HL-60 (cell line): ENCODE results near the gene UBE2E2.

Source experiments
- DNase-seq, 2 experiments: peaks; one replicate each; pipeline ENCODE4 v3.0.0-alpha.2; 2010 to 2020; ENCODE audit warnings: low read depth in 1 of 2, low spot score in 1 of 2
- H3K27ac ChIP-seq: fragments of 250-450 bp; sonication (Bioruptor Pico); replicated peaks from 2 replicates; pipeline ENCODE4 v1.5.1; 2020; ENCODE audit warnings: mild to moderate bottlenecking, moderate library complexity
- H3K27me3 ChIP-seq: fragments of 250-450 bp; sonication (Bioruptor Pico); 2 replicates; pipeline ENCODE4 v1.5.1; 2021; ENCODE audit warnings: mild to moderate bottlenecking, moderate library complexity; ENCODE audit not compliant: insufficient read depth, poor library complexity, severe bottlenecking
- H3K4me3 ChIP-seq: replicated peaks from 2 replicates; pipeline ENCODE4 v1.5.1; 2011; ENCODE audit warnings: mild to moderate bottlenecking, control low read depth, low read length; ENCODE audit not compliant: insufficient read depth
- GABPA ChIP-seq: IDR thresholded peaks from 2 replicates; pipeline ENCODE4 v1.6.1; 2012; ENCODE audit warnings: low read depth
- POLR2AphosphoS5 ChIP-seq: IDR thresholded peaks from 2 replicates; pipeline ENCODE4 v1.6.1; 2012; ENCODE audit warnings: low read depth
- SPI1 ChIP-seq: IDR thresholded peaks from 2 replicates; pipeline ENCODE4 v1.6.1; 2012; ENCODE audit warnings: low read depth, mild to moderate bottlenecking, borderline replicate concordance
- TF ChIP-seq, protein P1 (sequence below): IDR thresholded peaks from 2 replicates; pipeline ENCODE4 v1.6.1; 2012; ENCODE audit warnings: low read depth; ENCODE audit not compliant: insufficient replicate concordance
- TF ChIP-seq, protein P2 (sequence below): IDR thresholded peaks from one replicate; pipeline ENCODE4 v1.5.1; 2011; ENCODE audit warnings: low read length, control low read depth, inconsistent platforms; ENCODE audit not compliant: insufficient read depth

The UBE2E2 gene

DNA sequence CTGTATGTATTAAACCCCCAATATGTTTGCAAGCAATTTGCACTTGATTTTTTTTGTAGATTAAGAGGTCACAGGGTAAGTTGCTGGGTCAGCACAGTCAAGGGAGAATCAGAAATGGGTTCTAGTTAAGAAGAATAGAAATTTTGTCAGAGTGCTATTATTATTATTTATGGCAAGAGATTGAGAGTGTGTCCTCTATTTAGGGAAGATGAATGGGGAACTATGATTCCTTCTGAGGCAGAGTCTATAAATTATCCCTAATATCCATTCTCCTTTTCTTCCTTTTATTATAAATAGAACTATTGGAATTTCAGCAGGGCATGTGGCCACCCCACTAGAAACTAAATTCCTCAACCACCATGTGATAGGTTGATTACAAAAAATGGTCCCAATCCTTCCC is 392.7 kb downstream of the UBE2E2 start:
- DNase-seq = no peak
- Histone ChIP-seq H3K27me3 (no peaks in the 10 kb centered on the region), H3K27ac (no peak overlapping the region), H3K4me3 (no peak overlapping the region)
- TF ChIP-seq, protein P1, sequence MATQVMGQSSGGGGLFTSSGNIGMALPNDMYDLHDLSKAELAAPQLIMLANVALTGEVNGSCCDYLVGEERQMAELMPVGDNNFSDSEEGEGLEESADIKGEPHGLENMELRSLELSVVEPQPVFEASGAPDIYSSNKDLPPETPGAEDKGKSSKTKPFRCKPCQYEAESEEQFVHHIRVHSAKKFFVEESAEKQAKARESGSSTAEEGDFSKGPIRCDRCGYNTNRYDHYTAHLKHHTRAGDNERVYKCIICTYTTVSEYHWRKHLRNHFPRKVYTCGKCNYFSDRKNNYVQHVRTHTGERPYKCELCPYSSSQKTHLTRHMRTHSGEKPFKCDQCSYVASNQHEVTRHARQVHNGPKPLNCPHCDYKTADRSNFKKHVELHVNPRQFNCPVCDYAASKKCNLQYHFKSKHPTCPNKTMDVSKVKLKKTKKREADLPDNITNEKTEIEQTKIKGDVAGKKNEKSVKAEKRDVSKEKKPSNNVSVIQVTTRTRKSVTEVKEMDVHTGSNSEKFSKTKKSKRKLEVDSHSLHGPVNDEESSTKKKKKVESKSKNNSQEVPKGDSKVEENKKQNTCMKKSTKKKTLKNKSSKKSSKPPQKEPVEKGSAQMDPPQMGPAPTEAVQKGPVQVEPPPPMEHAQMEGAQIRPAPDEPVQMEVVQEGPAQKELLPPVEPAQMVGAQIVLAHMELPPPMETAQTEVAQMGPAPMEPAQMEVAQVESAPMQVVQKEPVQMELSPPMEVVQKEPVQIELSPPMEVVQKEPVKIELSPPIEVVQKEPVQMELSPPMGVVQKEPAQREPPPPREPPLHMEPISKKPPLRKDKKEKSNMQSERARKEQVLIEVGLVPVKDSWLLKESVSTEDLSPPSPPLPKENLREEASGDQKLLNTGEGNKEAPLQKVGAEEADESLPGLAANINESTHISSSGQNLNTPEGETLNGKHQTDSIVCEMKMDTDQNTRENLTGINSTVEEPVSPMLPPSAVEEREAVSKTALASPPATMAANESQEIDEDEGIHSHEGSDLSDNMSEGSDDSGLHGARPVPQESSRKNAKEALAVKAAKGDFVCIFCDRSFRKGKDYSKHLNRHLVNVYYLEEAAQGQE = no peak
- TF ChIP-seq SPI1 (no peak), POLR2AphosphoS5 (no peak)

DNA sequence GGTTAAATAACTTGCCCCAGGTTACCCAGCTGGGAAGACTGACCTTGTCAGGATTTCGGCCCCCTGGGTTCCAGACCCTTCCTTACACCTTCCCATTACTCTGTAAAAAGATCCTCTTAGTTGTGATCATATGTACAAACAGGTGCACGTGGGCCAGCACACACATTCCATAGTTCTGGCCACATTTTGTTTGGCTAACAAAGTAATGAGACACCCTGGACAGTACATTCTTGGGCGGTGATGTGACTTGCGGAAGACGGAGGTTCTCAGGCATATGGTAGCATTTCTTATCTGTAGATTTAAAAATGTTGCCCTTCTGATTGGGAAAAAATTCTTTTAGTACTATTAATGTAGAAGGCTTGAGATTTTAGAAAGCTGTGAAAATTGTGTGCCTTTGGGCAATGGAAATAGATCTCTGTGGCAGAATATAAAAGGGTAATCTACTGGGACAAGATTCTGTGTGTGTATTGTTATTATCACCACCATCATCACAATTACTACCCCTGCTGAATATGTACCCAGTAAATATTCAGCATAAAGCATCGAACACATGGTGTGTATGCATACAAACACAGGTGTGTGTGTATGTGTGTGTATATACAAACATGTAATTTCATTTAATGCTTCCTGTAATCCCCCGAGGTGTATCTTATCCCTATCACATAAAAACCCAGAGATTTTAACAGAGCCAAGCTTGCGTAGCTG is 397.2 kb downstream of the UBE2E2 start:
- no peak for TF ChIP-seq POLR2AphosphoS5
- TF ChIP-seq SPI1 = no peak
- TF ChIP-seq, protein P1 = no peak
- TF ChIP-seq, protein P2, sequence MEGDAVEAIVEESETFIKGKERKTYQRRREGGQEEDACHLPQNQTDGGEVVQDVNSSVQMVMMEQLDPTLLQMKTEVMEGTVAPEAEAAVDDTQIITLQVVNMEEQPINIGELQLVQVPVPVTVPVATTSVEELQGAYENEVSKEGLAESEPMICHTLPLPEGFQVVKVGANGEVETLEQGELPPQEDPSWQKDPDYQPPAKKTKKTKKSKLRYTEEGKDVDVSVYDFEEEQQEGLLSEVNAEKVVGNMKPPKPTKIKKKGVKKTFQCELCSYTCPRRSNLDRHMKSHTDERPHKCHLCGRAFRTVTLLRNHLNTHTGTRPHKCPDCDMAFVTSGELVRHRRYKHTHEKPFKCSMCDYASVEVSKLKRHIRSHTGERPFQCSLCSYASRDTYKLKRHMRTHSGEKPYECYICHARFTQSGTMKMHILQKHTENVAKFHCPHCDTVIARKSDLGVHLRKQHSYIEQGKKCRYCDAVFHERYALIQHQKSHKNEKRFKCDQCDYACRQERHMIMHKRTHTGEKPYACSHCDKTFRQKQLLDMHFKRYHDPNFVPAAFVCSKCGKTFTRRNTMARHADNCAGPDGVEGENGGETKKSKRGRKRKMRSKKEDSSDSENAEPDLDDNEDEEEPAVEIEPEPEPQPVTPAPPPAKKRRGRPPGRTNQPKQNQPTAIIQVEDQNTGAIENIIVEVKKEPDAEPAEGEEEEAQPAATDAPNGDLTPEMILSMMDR = no peak
- TF ChIP-seq GABPA = no peak
- H3K27ac ChIP-seq = no peak overlapping the region
- no peak overlapping the region for H3K4me3 ChIP-seq
- no peaks in the 10 kb centered on the region for H3K27me3 ChIP-seq
- no peak for DNase-seq

DNA sequence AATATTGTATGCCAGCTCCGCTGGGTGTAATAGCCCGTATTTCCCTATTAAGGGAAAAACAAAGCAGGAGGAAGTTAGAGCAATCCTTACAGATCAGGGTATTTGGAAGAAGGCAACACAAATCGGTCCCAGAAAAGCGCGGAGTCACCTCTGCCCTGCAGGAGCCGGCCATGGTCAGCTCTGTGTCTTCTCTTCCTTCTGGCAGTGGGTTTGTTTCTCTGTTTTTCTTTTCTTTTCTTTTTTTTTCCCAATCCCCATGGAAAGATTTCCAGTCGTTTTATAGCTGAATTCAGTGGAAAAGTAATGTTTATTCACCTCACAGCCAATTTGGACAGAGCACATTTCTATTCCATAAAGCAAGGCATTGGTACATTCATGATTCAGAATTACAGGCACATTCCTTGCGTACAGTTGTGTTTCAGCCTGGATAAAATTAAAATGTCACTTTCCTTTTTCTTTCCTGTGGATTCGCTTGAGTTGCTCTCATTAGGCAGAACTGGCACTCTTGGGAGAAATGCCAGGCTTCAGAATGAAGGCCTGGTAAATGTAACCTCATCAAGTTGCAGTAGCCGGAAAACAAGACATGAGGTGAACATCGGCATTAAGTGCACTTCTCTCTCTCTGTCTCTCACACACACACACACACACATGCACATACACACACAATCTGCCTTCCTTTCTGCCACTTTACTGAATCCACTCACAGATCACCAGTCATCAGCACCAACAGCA is 398.1 kb downstream of the UBE2E2 start:
- H3K27ac ChIP-seq = no peak overlapping the region

More for the DNA sequence above, 398.1 kb downstream of the UBE2E2 start:
- DNase-seq = no peak
- no peak overlapping the region for H3K4me3 ChIP-seq
- no peaks in the 10 kb centered on the region for H3K27me3 ChIP-seq
- TF ChIP-seq POLR2AphosphoS5 (no peak), SPI1 (no peak), GABPA (no peak)
- TF ChIP-seq, protein P1 = no peak
- TF ChIP-seq, protein P2 = no peak
